ENCODE results near the gene LSM4.

The LSM4 gene

DNA sequence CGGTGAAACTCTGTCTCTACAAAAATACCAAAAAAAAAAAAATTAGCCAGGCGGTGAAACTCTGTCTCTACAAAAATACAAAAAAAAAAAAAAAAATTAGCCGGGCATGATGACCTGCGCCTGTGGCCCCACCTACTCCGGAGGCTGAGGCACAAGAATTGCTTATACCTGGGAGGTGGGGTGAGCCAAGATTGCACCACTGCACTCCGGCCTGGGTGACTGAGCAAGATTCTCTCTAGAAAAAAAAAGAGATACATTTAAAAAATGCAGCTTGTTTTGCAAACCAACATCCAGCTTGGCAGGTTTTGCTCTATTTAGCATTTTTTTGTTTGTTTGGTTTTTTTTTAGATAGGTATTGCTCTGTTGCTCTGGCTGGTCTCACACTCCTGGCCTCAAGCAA, 10.8 kb upstream of the LSM4 start:
- Histone ChIP-seq H3K9ac (ENCODE audit: low read depth, low read length, poor library complexity, severe bottlenecking) (no peak overlapping the region), H3K4me1 (ENCODE audit: insufficient read depth, low read length, poor library complexity, severe bottlenecking) (peaks cover 7% of the 10 kb centered on the region), H3K4me2 (ENCODE audit: low read depth, low read length, poor library complexity, severe bottlenecking) (no peak overlapping the region), H4K20me1 (ENCODE audit: insufficient read depth, low read length, poor library complexity, severe bottlenecking) (no peaks in the 10 kb centered on the region), H3K36me3 (ENCODE audit: insufficient read depth, low read length) (no peaks in the 10 kb centered on the region), H3F3A (ENCODE audit: low read depth) (no peaks in the 10 kb centered on the region), H3K4me3 (ENCODE audit: low read length, poor library complexity, severe bottlenecking) (no peak overlapping the region), H3K27me3 (ENCODE audit: insufficient read depth, low read length, poor library complexity, severe bottlenecking) (no peaks in the 10 kb centered on the region), H3K79me2 (ENCODE audit: insufficient read depth, low read length) (no peaks in the 10 kb centered on the region), H3K9me2 (replicated peaks; ENCODE audit: low read depth, low read length) (no peaks in the 10 kb centered on the region), H3K9me3 (ENCODE audit: insufficient read depth, low read depth, low read length) (no peaks in the 10 kb centered on the region), H2AFZ (ENCODE audit: low read length) (no peak overlapping the region)
- TF ChIP-seq EZH2phosphoT487 (IDR thresholded peaks at IDR 0.05; ENCODE audit: borderline replicate concordance) = no peak
- TF ChIP-seq, protein P1, sequence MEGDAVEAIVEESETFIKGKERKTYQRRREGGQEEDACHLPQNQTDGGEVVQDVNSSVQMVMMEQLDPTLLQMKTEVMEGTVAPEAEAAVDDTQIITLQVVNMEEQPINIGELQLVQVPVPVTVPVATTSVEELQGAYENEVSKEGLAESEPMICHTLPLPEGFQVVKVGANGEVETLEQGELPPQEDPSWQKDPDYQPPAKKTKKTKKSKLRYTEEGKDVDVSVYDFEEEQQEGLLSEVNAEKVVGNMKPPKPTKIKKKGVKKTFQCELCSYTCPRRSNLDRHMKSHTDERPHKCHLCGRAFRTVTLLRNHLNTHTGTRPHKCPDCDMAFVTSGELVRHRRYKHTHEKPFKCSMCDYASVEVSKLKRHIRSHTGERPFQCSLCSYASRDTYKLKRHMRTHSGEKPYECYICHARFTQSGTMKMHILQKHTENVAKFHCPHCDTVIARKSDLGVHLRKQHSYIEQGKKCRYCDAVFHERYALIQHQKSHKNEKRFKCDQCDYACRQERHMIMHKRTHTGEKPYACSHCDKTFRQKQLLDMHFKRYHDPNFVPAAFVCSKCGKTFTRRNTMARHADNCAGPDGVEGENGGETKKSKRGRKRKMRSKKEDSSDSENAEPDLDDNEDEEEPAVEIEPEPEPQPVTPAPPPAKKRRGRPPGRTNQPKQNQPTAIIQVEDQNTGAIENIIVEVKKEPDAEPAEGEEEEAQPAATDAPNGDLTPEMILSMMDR (conservative IDR thresholded peaks at IDR 0.05; ENCODE audit: low read length) = no peak

DNA sequence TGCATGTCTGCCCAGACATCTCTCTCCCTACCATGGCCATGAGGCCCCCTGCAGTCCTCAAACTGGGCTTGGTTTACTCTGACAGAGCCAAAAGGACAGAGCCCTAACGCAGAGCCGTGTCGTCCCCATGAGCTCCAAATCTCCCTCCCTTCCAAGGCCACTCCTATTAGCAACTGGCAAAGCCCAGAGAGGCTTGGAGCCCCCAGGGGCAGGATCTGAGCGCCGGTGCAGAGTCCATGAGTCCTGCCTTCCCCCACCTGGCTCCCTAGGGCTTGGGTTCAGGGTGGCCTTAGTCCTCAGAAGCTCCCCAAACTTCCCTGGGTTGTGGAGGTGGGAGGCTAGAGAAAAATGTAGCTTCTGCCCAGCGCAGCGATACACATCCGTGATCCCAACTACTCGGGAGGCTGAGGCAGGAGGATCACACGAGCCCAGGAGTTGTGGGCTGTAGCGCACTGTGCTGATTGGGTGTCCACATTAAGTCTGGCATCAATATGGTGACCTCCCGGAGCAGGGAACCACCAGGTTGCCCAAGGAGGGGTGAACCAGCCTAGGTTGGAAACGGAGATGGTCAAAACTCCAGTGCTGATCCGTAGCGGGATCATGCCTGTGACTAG, 10.1 kb upstream of the LSM4 start:
- Histone ChIP-seq H2AFZ (ENCODE audit: low read length) (no peak overlapping the region), H3K9ac (ENCODE audit: low read depth, low read length, poor library complexity, severe bottlenecking) (no peak overlapping the region), H3K4me2 (ENCODE audit: low read depth, low read length, poor library complexity, severe bottlenecking) (no peak overlapping the region), H3K79me2 (ENCODE audit: insufficient read depth, low read length) (no peaks in the 10 kb centered on the region), H4K20me1 (ENCODE audit: insufficient read depth, low read length, poor library complexity, severe bottlenecking) (no peaks in the 10 kb centered on the region), H3K9me3 (ENCODE audit: insufficient read depth, low read depth, low read length) (no peaks in the 10 kb centered on the region), H3K27me3 (ENCODE audit: insufficient read depth, low read length, poor library complexity, severe bottlenecking) (no peaks in the 10 kb centered on the region), H3K4me3 (ENCODE audit: low read length, poor library complexity, severe bottlenecking) (no peak overlapping the region), H3K36me3 (ENCODE audit: insufficient read depth, low read length) (no peaks in the 10 kb centered on the region), H3F3A (ENCODE audit: low read depth) (no peaks in the 10 kb centered on the region), H3K4me1 (ENCODE audit: insufficient read depth, low read length, poor library complexity, severe bottlenecking) (peaks cover 8% of the 10 kb centered on the region), H3K9me2 (replicated peaks; ENCODE audit: low read depth, low read length) (no peaks in the 10 kb centered on the region)
- TF ChIP-seq, protein P1 (conservative IDR thresholded peaks at IDR 0.05; ENCODE audit: low read length) = no peak
- no peak for TF ChIP-seq EZH2phosphoT487 (IDR thresholded peaks at IDR 0.05; ENCODE audit: borderline replicate concordance)

DNA sequence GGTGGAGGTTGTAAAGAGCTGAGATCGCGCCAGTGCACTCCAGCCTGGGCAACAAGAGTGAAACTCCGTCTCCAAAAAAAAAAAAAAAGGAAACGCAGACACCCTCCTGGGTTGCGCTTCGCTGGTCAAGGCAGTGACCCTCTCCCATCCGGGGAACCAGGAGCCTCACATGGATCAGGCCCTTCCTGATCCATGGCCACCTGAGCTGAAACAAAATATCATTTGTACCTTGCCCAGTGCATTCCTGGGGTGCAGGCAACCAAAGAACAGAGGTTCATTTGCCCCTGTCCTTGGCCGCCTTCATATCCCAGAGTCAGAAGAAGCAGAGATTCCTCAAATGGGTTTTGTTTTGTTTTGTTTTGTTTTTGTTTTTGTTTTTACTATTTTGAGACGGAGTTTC, 8.0 kb upstream of the LSM4 start:
- Histone ChIP-seq H3F3A (ENCODE audit: low read depth) (no peaks in the 10 kb centered on the region), H4K20me1 (ENCODE audit: insufficient read depth, low read length, poor library complexity, severe bottlenecking) (no peaks in the 10 kb centered on the region), H3K4me3 (ENCODE audit: low read length, poor library complexity, severe bottlenecking) (no peak overlapping the region), H3K9me2 (replicated peaks; ENCODE audit: low read depth, low read length) (no peaks in the 10 kb centered on the region), H3K79me2 (ENCODE audit: insufficient read depth, low read length) (no peaks in the 10 kb centered on the region), H3K36me3 (ENCODE audit: insufficient read depth, low read length) (no peaks in the 10 kb centered on the region), H3K27me3 (ENCODE audit: insufficient read depth, low read length, poor library complexity, severe bottlenecking) (no peaks in the 10 kb centered on the region), H3K9ac (ENCODE audit: low read depth, low read length, poor library complexity, severe bottlenecking) (no peak overlapping the region), H3K9me3 (ENCODE audit: insufficient read depth, low read depth, low read length) (no peaks in the 10 kb centered on the region), H2AFZ (ENCODE audit: low read length) (no peak overlapping the region), H3K4me1 (ENCODE audit: insufficient read depth, low read length, poor library complexity, severe bottlenecking) (peaks cover 8% of the 10 kb centered on the region), H3K4me2 (ENCODE audit: low read depth, low read length, poor library complexity, severe bottlenecking) (no peak overlapping the region)
- no peak for TF ChIP-seq EZH2phosphoT487 (IDR thresholded peaks at IDR 0.05; ENCODE audit: borderline replicate concordance)
- TF ChIP-seq, protein P1 (conservative IDR thresholded peaks at IDR 0.05; ENCODE audit: low read length) = no peak

All from Loucy (cell line).